Activated effector memory CD4-positive, alpha-beta T cell treated with anti-CD3 and anti-CD28 coated beads, Interleukin-2, amount 50 U/mL, for 16 hours (primary cell): ENCODE results near the gene VNN1.
"Not testable (repeated sequence)": the region's sequence is repeated elsewhere in the genome, so short reads cannot be mapped to it uniquely, and the experiment has no call there.

Source experiments
- DNase-seq: peaks from one replicate; pipeline ENCODE4 v3.0.0-alpha.2; 2020

VNN1 gene

DNA sequence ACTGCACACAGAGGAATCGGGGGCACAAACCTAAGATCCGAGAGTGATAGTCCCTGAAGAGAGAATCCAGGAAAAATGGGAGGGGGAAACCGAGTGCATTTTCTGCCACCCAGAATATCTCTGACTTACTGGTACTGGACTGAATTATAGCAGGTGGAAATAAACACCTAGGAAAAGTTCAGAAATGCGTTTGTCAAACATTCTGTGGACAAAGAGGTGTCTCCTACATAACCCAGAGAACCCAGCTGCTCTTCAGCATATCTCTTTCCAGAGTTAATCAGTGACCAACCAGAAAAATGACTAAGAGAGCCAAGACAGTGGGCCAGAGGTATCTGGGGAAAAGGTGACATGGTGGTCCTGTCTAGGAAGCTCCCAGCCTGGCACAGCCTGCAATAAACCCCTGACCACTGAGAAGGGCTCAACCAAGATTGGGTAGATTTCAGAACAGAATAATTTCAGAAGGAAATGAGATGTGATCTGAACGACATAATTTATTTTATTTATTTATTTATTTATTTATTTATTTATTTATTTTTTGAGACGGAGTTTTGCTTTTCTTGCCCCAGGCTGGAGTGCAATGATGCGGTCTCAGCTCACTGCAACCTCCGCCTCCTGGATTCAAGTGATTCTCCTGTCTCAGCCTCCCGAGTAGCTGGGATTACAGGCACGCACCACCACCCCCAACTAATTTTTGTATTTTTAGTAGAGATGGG is 6.0 kb upstream of the VNN1 start:
- DNase-seq, result no peak

GRCh38 chr6:132715881-132716637 is 2.2 kb upstream of the VNN1 start:
- no peak for DNase-seq

GRCh38 chr6:132715204-132715603 is 1.3 kb upstream of the VNN1 start:
- no peak for DNase-seq

- DNase-seq, result no peak
Measured at GRCh38 chr6:132714160-132714559, 305 bp upstream of the VNN1 start.

- no peak for DNase-seq
Measured at GRCh38 chr6:132712366-132712765, 1.5 kb downstream of the VNN1 start.

DNA sequence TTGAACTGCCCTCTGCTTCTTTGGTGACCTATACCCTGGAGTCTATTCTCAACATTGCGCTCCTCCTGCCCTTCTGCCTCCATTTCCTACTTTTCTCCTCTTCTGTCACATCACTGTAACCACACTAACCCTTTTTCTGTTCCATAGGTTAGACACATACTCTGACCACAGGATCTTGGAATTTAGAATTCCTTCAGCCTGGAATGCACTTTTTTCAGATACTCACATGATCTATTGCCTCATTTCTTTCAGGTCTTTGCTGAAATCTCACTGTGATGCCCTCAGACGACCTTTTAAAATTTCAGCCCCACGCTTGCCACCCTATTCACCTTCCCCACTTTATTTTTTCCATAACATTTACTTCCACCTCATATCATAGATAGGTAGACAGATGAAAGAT is 5.1 kb downstream of the VNN1 start:
- DNase-seq, result no peak

DNA sequence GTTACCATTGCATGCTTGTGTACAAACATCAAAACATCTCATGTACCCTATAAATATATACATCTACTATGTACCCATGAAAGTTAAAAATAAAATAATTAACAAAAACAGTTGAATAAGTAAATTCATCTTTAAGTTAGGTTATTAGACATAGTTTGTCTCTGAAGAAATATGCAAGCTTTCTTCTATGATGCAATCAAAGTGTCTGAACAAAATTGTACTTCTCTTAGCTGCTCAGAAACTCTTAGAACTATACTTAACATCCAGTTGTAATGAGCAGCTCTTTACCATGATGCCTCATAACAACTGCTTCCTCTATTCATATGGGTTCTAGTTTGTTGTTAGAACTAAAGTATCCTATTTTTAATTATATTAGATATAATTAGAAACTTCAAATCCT is 5.9 kb downstream of the VNN1 start:
- no peak for DNase-seq

- not testable (repeated sequence) for DNase-seq
Measured at GRCh38 chr6:132706756-132707155, 7.1 kb downstream of the VNN1 start.

DNA sequence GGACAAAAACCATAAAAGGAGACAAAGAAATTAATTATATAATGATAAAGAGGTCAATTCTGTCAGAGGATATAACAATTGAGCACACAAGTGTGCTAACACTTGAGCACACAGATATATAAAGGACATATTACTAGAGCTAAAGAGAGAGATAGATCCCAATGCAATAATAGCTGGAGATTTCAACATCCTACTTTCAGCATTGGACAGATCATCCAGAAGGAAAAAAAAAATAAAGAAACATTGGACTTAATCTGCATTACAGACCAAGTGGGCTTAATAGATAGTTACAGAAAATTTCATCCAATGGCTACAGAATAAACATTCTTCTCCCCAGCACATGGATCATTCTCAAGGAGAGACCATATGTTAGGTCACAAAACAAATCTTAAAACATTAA is 9.9 kb downstream of the VNN1 start:
- DNase-seq, result no peak

GRCh38 chr6:132698608-132699007 is 15.2 kb downstream of the VNN1 start:
- DNase-seq, result no peak

DNA sequence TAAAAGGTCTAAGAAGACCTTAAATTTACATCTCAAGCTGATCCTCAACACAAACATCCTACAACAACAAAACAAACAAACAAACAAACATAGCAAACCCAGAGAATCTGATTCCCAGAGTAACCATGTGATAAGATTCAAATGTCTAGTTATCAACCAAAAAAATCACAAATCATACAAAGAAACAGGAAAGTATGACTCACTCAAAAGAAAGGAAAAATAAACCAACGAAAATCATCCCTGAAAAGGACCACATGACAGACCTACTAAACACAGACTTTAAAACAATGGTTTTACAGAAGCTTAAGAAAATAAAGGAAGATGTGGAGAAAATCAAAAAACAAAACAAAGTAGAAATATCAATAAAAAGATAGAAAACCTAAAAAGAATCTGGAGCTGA is 18.1 kb downstream of the VNN1 start:
- DNase-seq, result no peak

DNA sequence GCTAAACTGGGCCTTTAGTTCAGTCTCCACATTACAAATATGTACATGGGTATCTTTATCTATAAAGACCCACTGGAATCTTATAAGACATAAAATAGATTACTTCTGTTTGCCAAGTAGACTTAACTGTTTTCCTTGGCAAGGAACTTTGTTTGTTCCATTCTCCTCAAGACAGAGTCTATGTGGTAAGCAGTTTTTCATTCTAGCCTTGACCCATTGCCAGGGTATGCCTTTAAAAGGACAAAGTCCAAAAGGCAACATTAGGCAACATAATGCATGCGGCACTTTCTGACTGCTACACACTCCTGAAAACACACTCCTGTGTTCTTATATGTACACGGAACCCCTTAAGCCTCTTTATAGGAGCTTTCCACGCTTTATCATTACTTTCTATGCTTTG is 20.4 kb downstream of the VNN1 start:
- DNase-seq, result no peak

DNA sequence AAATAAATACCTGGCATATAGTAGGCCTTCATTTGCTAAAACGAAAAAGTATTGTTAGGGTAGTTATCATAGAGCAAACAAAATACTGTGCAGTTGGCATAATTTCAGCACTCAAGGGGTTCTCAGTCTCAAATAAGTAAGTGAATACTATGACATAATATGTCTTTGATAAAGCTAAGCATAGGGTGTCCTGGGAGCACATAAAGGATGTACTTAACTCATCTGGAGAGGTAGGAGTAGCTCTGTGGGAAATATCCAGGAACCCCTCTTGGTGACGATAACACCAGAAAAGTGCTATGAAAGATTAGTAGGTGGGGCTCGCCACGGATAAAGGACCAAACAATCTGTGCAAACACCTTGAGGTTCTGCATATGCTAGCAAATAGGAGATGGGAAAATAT is 23.2 kb downstream of the VNN1 start:
- no peak for DNase-seq

GRCh38 chr6:132687306-132687705 is 26.5 kb downstream of the VNN1 start:
- no peak for DNase-seq

DNA sequence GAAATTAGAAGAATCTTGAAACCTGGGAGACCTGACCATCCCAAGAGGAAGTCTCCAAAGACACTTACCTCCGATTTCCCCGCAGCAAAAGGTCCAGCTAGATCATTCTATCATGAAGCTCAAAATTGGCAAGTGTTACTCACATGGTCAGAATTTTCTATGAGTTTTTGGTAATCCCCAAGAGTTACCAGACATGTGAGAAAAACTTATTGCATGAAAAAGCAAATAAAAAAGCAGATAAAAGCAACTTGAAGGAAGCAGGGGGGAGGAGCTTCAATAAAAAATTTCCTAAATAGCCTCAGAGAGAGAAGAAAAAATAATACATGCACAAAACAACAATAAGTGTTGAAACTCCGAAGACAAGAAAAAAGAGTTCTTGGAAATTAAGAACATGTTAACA is 27.3 kb downstream of the VNN1 start:
- no peak for DNase-seq

- no peak for DNase-seq
Measured at GRCh38 chr6:132685009-132685408, 28.8 kb downstream of the VNN1 start.

DNA sequence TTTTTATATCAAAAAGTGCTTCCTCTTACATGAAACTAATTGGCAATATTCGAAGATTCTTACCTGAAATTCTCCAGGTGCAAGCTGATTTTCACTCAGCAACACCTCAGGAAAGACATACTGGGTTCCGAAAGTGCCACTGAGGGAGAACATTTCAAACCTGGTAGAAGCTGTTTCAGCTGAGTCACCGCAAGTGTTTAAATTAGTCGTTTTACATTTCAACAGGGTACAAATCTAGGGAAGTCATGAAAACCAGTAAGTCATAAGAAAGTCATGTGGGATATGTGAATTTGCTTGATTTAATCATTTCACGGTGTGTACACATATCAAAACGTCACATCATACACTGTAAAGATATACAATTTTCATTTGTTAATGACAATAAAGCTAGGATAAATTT is 29.6 kb downstream of the VNN1 start:
- DNase-seq, result no peak

DNA sequence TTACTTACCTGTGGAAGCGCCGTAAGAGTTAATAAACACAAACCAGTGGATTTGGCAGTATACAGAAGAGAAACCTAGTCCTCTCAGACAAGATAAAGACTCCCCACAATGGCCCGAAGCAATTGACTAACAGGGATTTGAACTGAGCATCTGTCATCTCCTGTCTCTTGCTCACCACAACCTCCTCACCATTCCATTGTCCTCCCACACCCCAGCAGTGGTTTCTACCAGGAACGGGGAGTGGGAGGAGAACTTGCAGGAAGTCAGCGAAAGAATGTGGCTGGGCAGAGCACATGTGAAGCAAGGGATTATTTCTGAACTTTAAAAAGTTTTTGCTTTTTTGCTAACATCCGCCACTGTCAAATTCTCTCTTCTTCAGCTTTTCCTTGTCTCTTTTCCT is 30.3 kb downstream of the VNN1 start:
- DNase-seq, result no peak

- not testable (repeated sequence) for DNase-seq
Measured at GRCh38 chr6:132679094-132679493, 34.8 kb downstream of the VNN1 start.

DNA sequence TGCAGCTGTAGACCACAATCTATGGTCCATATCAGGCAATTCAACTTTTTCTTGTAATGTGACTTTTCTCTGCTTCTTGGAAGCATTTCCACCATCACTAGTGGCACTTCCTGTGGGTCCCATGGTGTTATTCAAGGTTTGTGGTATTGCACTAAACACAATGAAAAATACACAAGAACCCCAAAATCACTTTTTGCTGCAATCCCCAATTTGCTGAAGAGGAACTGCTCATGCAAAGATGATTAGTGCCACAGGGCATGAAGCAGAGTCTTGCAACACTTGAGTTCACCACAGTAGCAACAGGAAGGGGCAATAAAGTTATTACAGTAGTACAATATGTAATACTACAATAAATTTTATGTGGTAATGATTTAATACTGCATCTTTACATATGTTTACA is 38.1 kb downstream of the VNN1 start:
- no peak for DNase-seq

GRCh38 chr6:132675002-132675401 is 38.9 kb downstream of the VNN1 start:
- no peak for DNase-seq

DNA sequence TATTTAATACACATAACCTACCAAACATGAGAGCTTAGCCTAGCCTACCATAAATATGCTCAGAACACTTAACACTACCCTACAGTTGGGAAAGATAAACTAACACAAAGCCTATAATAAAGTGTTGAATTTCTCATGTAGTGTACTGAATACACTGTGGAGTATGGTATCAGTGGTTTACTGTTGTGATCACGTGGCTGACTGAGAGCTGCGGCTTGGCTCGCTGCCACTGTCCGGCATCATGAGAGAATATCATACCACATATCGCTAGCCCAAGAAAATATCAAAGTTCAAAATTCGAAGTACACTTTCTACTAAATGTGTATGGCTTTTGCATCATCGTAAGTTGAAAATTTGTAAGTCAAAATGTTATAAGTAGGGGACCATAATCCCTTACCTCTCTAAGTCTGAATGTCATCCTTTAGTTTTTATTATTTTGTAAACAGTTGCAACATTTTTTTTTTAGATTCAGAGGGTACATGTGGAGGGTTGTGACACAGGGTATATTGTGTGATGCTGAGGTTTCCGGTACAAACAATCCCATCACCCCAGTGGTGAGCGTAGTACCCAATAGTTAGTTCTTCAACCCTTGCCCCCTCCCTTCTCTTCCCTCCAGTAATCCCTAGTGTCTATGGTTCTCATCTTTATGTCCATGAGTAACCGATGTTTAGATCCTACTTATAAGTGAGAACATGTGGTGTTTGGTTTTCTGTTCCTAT is 40.3 kb downstream of the VNN1 start:
- DNase-seq, result no peak

GRCh38 chr6:132671295-132671694 is 42.6 kb downstream of the VNN1 start:
- no peak for DNase-seq

DNA sequence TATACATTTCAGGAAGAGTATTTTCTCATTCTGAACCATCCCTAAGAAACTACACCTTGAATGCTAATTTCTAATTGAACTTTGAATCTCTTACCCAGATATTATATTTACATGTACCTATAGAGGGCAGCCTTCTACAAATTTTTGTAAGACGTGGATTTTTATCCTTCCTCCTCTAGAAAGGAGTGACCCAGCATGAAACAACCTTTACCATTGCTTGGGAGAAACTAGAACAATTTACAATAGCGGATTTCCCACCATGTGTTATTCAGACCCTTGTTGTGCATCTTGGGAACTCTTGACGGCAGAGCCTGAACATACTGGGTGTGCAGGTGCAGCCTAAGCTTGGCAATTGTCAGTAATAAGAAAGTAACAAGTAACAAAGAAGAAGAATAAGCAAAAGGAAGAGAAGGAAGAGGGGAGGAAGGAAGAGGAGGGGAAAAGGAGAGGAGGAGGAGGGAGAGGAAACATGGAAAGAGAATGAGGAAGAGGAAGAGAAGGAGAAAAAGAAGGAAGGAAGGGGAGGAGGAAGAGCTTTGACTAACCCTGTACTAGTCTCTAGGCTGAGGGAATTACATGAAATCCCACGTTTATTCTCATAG is 44.1 kb downstream of the VNN1 start:
- no peak for DNase-seq
